Adrenal gland (tissue), 12 donors: ENCODE measurements around the gene NCCRP1. TPM values are rescaled to one million over a fixed set of nuclear protein-coding genes. Genes with fewer than 3 reads are reported as not detected.

Experiments
- DNase-seq, 7 donors: peaks; one replicate each; pipeline ENCODE4 v3.0.0-alpha.2; 2019 to 2020
- H3K27ac ChIP-seq, 5 donors: fragments of 200-600 bp; sonication (generic) in 4 of 5; 1 replicate in 3 of 5; 2 replicates in 2 of 5; pipeline versions ENCODE4 v1.5.1 to v1.8.0; 2016 to 2020; ENCODE audit warnings: mild to moderate bottlenecking in 1 of 5
- H3K27me3 ChIP-seq: fragments of 200-600 bp; 2 replicates; pipeline ENCODE4 v1.8.0; 2021
- H3K36me3 ChIP-seq, 2 donors: fragments of 200-600 bp; replicated peaks in 1 of 2; 1 replicate in 1 of 2; 2 replicates in 1 of 2; pipeline versions ENCODE4 v1.5.1 to v1.8.0; 2018 to 2022
- H3K4me1 ChIP-seq, 2 donors: fragments of 200-600 bp; replicated peaks in 1 of 2; 1 replicate in 1 of 2; 2 replicates in 1 of 2; pipeline versions ENCODE4 v1.5.1 to v1.8.0; 2018 to 2021
- H3K4me3 ChIP-seq, 4 donors: fragments of 200-600 bp; sonication (generic) in 3 of 4; one replicate each; pipeline ENCODE4 v1.5.1; 2016 to 2018
- H3K9me3 ChIP-seq, 3 donors: fragments of 200-600 bp; sonication (generic) in 1 of 3; replicated peaks in 1 of 3; 1 replicate in 2 of 3; 2 replicates in 1 of 3; pipeline versions ENCODE4 v1.5.1 to v1.8.0; 2016 to 2021
- POLR2A ChIP-seq, 2 donors: fragments of 450-650 bp; IDR thresholded peaks; one replicate each; pipeline ENCODE4 v1.6.1; 2017; ENCODE audit warnings: antibody characterized with exemption in 2 of 2, mild to moderate bottlenecking in 2 of 2, moderate library complexity in 1 of 2
- WGBS, 4 donors: extraction: QIAGEN DNeasy Blood & Tissue Kit in 2 of 4; methylation state at CpG; one replicate each; pipeline versions ENCODE4 v1.1.5 to v1.1.7; 2013 to 2017; 5-methylcytosine and 5-hydroxymethylcytosine counted together
- intact Hi-C, 2 donors: fragments of 100-400 bp; cut with DNase I; formaldehyde crosslinking; loops; one replicate each; pipeline versions ENCODE4 v1.14.1 to v1.15.0; 2022 to 2023
- polyA plus RNA-seq, 3 donors: library from polyadenylated mRNA; stranded (reverse); fragments of 200-250 nt in 2 of 3; fragments of 350-450 nt in 1 of 3; fragmentation: Illumina TruSeq in 1 of 3; extraction: RNeasy Lipid Tissue Mini Kit (QIAGEN cat#74804) in 1 of 3; gene quantifications; one replicate each; pipeline ENCODE4 v1.2.3, GENCODE V29; 2013 to 2014
- total RNA-seq, 9 donors: library from RNA; depleted of rRNA in 4 of 9; stranded (reverse); fragments of >200 nt in 4 of 9; fragments of 120-200 nt in 1 of 9; fragmentation: NEBNext Ultra II Directional in 1 of 9; extraction: Animal tissue kit (Norgen Biotek cat#: 25700) in 1 of 9; gene quantifications; one replicate each; pipeline versions ENCODE4 v1.1.0 to v1.2.4, GENCODE V29; 2013 to 2023
- TF ChIP-seq, protein P1 (sequence below), 6 experiments: fragments of 450-650 bp in 4 of 6; fragments of 200-600 bp in 2 of 6; sonication (generic) in 1 of 6; IDR thresholded peaks; 1 replicate in 5 of 6; 2 replicates in 1 of 6; pipeline versions ENCODE4 v1.5.1 to v1.8.0; 2016 to 2021; ENCODE audit warnings: antibody characterized with exemption in 6 of 6, mild to moderate bottlenecking in 2 of 6, moderate library complexity in 1 of 6
- donor health status: healthy with polysubstance abuse.
- donor health status: Bipolar disorder and iron deficiency.
- donor health status: DM: yes; HTN: yes; CAD: no.
- donor health status: DM: no; HTN: no; CAD: no.
- donor health status: DM: no; HTN: no; CAD: no.
- donor health status: DM: yes; HTN: yes; CAD: no.

Gene NCCRP1
- total and polyA plus RNA-seq, 12 donors, result 0.10 to 0.78 (median 0.11) TPM; not detected in 7

DNA sequence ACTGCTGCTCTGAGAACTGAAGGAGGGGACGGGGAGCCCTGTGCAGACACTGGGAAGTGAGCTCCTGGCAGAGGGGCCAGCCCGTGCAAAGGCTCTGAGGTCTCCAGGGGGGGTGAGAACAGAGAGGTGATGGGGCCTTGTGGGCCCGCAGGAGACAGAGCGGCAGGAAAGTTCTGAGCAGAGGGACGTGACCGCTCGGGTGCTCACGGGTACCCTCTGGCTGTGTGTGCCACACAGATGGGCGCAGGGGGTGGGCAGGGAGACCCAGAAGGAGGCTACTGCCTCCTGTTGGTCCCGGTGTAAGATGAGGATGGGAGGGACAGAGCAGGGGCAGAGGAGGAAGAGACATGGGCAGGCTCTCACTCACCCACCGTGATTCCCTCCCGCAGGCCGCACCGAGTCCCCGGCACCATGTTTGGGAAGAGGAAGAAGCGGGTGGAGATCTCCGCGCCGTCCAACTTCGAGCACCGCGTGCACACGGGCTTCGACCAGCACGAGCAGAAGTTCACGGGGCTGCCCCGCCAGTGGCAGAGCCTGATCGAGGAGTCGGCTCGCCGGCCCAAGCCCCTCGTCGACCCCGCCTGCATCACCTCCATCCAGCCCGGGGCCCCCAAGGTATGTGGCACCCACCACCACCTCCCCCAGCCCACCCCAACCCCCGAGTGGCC lies 27.5 kb upstream of the NCCRP1 start:
- H3K27ac ChIP-seq, result no peak overlapping the region
- no peak for TF ChIP-seq POLR2A (IDR thresholded peaks at IDR 0.05)
- TF ChIP-seq, protein P1, sequence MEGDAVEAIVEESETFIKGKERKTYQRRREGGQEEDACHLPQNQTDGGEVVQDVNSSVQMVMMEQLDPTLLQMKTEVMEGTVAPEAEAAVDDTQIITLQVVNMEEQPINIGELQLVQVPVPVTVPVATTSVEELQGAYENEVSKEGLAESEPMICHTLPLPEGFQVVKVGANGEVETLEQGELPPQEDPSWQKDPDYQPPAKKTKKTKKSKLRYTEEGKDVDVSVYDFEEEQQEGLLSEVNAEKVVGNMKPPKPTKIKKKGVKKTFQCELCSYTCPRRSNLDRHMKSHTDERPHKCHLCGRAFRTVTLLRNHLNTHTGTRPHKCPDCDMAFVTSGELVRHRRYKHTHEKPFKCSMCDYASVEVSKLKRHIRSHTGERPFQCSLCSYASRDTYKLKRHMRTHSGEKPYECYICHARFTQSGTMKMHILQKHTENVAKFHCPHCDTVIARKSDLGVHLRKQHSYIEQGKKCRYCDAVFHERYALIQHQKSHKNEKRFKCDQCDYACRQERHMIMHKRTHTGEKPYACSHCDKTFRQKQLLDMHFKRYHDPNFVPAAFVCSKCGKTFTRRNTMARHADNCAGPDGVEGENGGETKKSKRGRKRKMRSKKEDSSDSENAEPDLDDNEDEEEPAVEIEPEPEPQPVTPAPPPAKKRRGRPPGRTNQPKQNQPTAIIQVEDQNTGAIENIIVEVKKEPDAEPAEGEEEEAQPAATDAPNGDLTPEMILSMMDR (IDR thresholded peaks at IDR 0.05), result no peak
- intact Hi-C loops, result no loop called here
- no peaks in the 10 kb centered on the region for H3K9me3 ChIP-seq
- peaks cover 0 to 10% of the 10 kb centered on the region in 2 donors for H3K36me3 ChIP-seq
- WGBS, 4 donors, result 86 to 94% (median 93%) methylated on average over 31 to 36 of the region's 36 CpGs
- no peaks in the 10 kb centered on the region for H3K27me3 ChIP-seq
- DNase-seq, result no peak
- peaks cover 15 to 17% of the 10 kb centered on the region in 2 donors for H3K4me1 ChIP-seq
- no peak overlapping the region for H3K4me3 ChIP-seq

DNA sequence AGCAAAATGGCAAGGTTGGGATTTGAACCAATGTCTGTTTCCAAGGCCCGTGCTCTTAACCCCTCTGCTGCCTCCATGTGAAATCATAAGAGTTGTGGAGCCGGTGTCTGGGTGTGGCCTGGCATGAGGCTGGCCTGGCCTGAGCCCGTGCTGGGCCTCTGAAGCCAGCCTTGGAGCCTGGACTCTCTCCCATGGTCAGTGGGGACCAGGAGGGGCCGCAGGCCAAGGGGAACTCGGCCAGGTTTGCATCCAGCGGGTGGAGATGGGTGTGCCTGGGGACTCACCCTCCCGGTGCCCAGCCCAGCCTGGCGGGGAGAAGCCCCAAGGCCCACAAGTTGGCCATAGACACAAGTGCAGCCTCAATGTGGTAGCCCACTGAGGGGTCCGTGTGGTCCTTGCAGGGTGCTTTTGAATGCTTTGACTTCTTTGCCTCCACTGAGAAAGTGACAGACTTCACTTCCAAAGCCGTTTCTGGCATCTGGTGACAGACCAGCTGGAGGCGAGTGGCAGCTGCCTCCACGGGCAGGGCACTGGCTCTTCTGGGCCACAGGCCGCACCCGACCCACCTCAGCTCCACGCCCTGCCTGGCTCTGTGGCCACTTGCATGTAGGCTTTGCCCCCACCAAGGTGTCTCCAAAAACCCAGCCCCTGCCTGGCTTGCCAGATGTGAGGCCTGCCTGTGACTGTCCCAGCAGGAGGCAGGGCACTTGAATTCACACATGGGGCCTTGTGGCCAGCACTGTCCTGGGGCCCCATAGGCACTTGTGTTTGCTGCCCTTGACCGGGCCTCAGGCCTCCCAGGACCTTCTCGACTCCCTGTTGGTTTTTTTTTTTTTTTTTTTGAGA lies 26.2 kb upstream of the NCCRP1 start:
- peak overlapping the region in 1 of 5 donors; percentile 40 for H3K27ac ChIP-seq
- no peak for TF ChIP-seq POLR2A (IDR thresholded peaks at IDR 0.05)
- TF ChIP-seq, protein P1 (IDR thresholded peaks at IDR 0.05), result no peak
- peaks cover 0 to 22% of the 10 kb centered on the region in 2 donors for H3K36me3 ChIP-seq
- peak in 2 of 7 donors; percentile 39 to 59 for DNase-seq
- intact Hi-C loops, result no loop called here
- no peaks in the 10 kb centered on the region for H3K9me3 ChIP-seq
- H3K27me3 ChIP-seq, result no peaks in the 10 kb centered on the region
- H3K4me3 ChIP-seq, result no peak overlapping the region
- peaks cover 15 to 17% of the 10 kb centered on the region in 2 donors for H3K4me1 ChIP-seq
- WGBS, 4 donors, result 55 to 78% (median 67%) methylated on average over 4 to 17 of the region's 17 CpGs

DNA sequence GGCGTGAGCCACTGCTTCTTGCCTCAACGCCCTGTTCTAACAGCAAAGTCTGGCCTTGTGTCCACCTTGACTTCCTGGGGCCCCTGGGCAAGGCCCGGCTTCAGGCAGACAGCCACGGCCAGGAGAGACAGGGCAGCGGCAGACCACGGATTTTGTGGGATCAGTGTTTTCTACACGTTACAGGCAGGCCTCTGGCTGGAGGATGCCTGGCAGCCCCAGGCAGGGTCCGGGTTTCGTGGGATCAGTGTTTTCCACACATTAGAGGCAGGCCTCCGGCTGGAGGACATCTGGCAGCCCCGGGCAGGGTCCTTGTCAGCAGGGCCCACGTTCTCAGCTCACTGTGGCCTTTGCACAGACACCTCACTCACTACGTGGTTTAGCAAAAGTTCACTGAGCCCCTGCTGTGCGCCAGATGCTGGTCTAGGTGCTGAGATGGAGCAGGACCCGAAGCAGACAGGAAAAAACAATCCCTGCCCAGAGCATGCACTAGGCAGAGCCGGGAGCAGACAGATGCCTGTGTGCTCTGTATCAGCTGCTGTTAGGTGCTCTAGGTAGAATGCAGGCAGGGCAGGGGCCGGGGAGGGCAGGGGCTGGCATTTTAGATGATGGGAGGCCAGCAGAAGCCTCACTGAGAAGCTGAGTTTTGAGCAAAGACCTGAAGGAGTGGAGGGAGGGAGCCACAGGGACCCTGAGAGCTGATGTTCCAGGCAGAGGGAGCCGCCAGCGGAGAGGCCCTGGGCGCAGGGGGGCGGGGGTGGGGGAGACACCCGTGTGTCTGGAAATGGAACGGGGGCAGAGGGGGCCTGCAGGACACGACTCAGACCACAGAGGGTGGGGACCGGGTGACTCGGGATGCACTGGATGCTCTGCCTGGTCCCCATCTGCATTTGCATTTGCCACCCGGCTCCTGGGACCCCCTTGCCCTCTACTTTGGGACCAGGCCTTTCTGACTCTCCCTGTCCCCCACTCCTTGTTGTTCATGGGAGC lies 25.0 kb upstream of the NCCRP1 start:
- TF ChIP-seq POLR2A (IDR thresholded peaks at IDR 0.05), result no peak
- TF ChIP-seq, protein P1 (IDR thresholded peaks at IDR 0.05), result no peak
- Histone ChIP-seq H3K9me3 (no peaks in the 10 kb centered on the region), H3K4me1 (peaks cover 9 to 10% of the 10 kb centered on the region in 2 donors), H3K27me3 (no peaks in the 10 kb centered on the region), H3K27ac (no peak overlapping the region), H3K4me3 (no peak overlapping the region), H3K36me3 (peaks cover 0 to 31% of the 10 kb centered on the region in 2 donors)
- DNase-seq, result no peak
- intact Hi-C loops, result no loop called here
- WGBS, 4 donors, result 78 to 80% (median 79%) methylated on average over 17 to 27 of the region's 27 CpGs
